Measurements from ENCODE around the gene DEPDC5. TPM values are rescaled to one million over a fixed set of nuclear protein-coding genes. Genes with fewer than 3 reads are reported as not detected.
"Not testable (repeated sequence)": the region's sequence is repeated elsewhere in the genome, so short reads cannot be mapped to it uniquely, and the experiment has no call there.

The DEPDC5 gene
- total and polyA plus RNA-seq, 10 of the 15 experiments (the other 5 are each of a cell fraction or from before 2014, with no cell fraction given) = 3.0 to 38.9 (median 22.8) TPM

GRCh38 chr22:31707519-31707918 is 46.3 kb upstream of the DEPDC5 start:
- no peak for DNase-seq (ENCODE audit: low read depth, low spot score)
- H3K4me1 ChIP-seq (ENCODE audit: control insufficient read depth, insufficient read depth, low read length) = no peaks in the 10 kb centered on the region
- H3K4me2 ChIP-seq (ENCODE audit: control insufficient read depth, insufficient read depth) = no peak overlapping the region
- FAIRE-seq = no peak
- H3K36me3 ChIP-seq (ENCODE audit: control insufficient read depth in 2 of 2, insufficient read depth in 2 of 2, low read length in 1 of 2) = peaks cover 14 to 18% of the 10 kb centered on the region in 2 experiments
- intact Hi-C loops (cut with micrococcal nuclease; ENCODE audit: unreplicated experiment) (no loop called here), in situ Hi-C loops (cut with MboI) (no loop called here)
- TF ChIP-seq BMI1 (IDR thresholded peaks at IDR 0.05; ENCODE audit: borderline replicate concordance) = no peak
- no peak for TF ChIP-seq SPI1 (IDR thresholded peaks at IDR 0.05; ENCODE audit: borderline replicate concordance, insufficient read depth, low read depth, low read length)
- no peak for TF ChIP-seq NR2F1 (conservative IDR thresholded peaks at IDR 0.05)
- TF ChIP-seq RFX5 (IDR thresholded peaks at IDR 0.05; ENCODE audit: low read depth, low read length) = no peak
- TF ChIP-seq ZSCAN29 (IDR thresholded peaks at IDR 0.05) = no peak
- no peak for TF ChIP-seq JUNB (IDR thresholded peaks at IDR 0.05)
- TF ChIP-seq CBX3 (IDR thresholded peaks at IDR 0.05; ENCODE audit: borderline replicate concordance, low read depth) = no peak
- TF ChIP-seq RELA (IDR thresholded peaks at IDR 0.05; ENCODE audit: borderline replicate concordance, partially characterized antibody) = no peak
- no peak for TF ChIP-seq PAX8 (IDR thresholded peaks at IDR 0.05)
- no peak for TF ChIP-seq MTA2 (IDR thresholded peaks at IDR 0.05; ENCODE audit: low read depth)
- no peak overlapping the region for H3K9ac ChIP-seq (ENCODE audit: control insufficient read depth, insufficient read depth, low read length)
- POLR2A ChIA-PET = no interaction called here
- ATAC-seq = no peak
- no peak overlapping the region for H2AFZ ChIP-seq (ENCODE audit: control insufficient read depth, low read depth, low read length)
- RAD21 ChIA-PET (ENCODE audit: unreplicated experiment) = no interaction called here
- CTCF ChIA-PET = interaction anchor here (1.4 kb wide), 1 partner anchor 18 kb away, joined by 3 read pairs; no protein-coding TSS in a partner anchor
- H3K27me3 ChIP-seq (replicated peaks in 1 of 2; ENCODE audit: control insufficient read depth in 2 of 2, insufficient read depth in 2 of 2, low read length in 1 of 2) = no peaks in the 10 kb centered on the region
- 67% methylated on average over 8 of the region's 8 CpGs for WGBS (ENCODE audit: insufficient coverage, insufficient replicate concordance, low lambda C conversion rate, missing lambda C conversion rate)
- no peaks in the 10 kb centered on the region for H3K79me2 ChIP-seq (ENCODE audit: control insufficient read depth, insufficient read depth, low read length)
- H3K9me3 ChIP-seq (replicated peaks; ENCODE audit: control insufficient read depth, insufficient read depth, low read length) = no peaks in the 10 kb centered on the region
- SMC1A ChIA-PET (ENCODE audit: uncharacterized antibody, unreplicated experiment) = no interaction called here
- H4K20me1 ChIP-seq (ENCODE audit: control insufficient read depth, insufficient read depth) = no peaks in the 10 kb centered on the region
- H3K4me3 ChIP-seq = no peak overlapping the region
- H3K27ac ChIP-seq (ENCODE audit: control insufficient read depth, insufficient read depth) = no peak overlapping the region
- BruUV-seq (replicated peaks) = no TSS peak

- H4K20me1 ChIP-seq (ENCODE audit: control insufficient read depth, insufficient read depth); BruUV-seq (replicated peaks); H3K27me3 ChIP-seq (replicated peaks in 1 of 2; ENCODE audit: control insufficient read depth in 2 of 2, insufficient read depth in 2 of 2, low read length in 1 of 2); H3K9me3 ChIP-seq (replicated peaks; ENCODE audit: control insufficient read depth, insufficient read depth, low read length); RAD21 ChIA-PET (ENCODE audit: unreplicated experiment); DNase-seq (ENCODE audit: low read depth, low spot score); H3K27ac ChIP-seq (ENCODE audit: control insufficient read depth, insufficient read depth); H3K9ac ChIP-seq (ENCODE audit: control insufficient read depth, insufficient read depth, low read length); H2AFZ ChIP-seq (ENCODE audit: control insufficient read depth, low read depth, low read length); CTCF ChIA-PET; H3K4me3 ChIP-seq; ATAC-seq; in situ Hi-C loops (cut with MboI); POLR2A ChIA-PET; intact Hi-C loops (cut with micrococcal nuclease; ENCODE audit: unreplicated experiment); H3K4me1 ChIP-seq (ENCODE audit: control insufficient read depth, insufficient read depth, low read length); H3K4me2 ChIP-seq (ENCODE audit: control insufficient read depth, insufficient read depth); FAIRE-seq; H3K79me2 ChIP-seq (ENCODE audit: control insufficient read depth, insufficient read depth, low read length): not testable (repeated sequence)
- SMC1A ChIA-PET (ENCODE audit: uncharacterized antibody, unreplicated experiment) = interaction anchor here (1.0 to 1.5 kb wide), 2 partner anchors 10 to 235 kb away, joined by 3 read pairs; no protein-coding TSS in a partner anchor
- WGBS (ENCODE audit: insufficient coverage, insufficient replicate concordance, low lambda C conversion rate, missing lambda C conversion rate) = 93% methylated on average over 12 of the region's 12 CpGs
- H3K36me3 ChIP-seq (ENCODE audit: control insufficient read depth in 2 of 2, insufficient read depth in 2 of 2, low read length in 1 of 2) = peaks cover 20 to 44% of the 10 kb centered on the region in 2 experiments
Observed at GRCh38 chr22:31711226-31711625, 42.6 kb upstream of the DEPDC5 start.
